AG09309 (cell line): Measurements from ENCODE around the gene AADACL4.
"Not testable (repeated sequence)": the region's sequence is repeated elsewhere in the genome, so short reads cannot be mapped to it uniquely, and the experiment has no call there.

Source experiments
- DNase-seq: peaks from one replicate; pipeline ENCODE4 v3.0.0-alpha.2; 2010; ENCODE audit warnings: low read depth
- H3K4me3 ChIP-seq: 2 replicates; pipeline ENCODE4 v1.5.1; 2011; ENCODE audit warnings: mild to moderate bottlenecking, low read depth, low read length, moderate library complexity; ENCODE audit not compliant: control insufficient read depth
- CTCF ChIP-seq: IDR thresholded peaks from 2 replicates; pipeline ENCODE4 v1.5.1; 2011; ENCODE audit warnings: mild to moderate bottlenecking, low read depth, low read length, inconsistent platforms; ENCODE audit not compliant: insufficient read depth, control insufficient read depth; ENCODE audit errors: missing control alignments

The AADACL4 gene

GRCh38 chr1:12644829-12645228 lies 944 bp downstream of the AADACL4 start:
- no peak overlapping the region for H3K4me3 ChIP-seq
- TF ChIP-seq CTCF: no peak
- DNase-seq: no peak

GRCh38 chr1:12645401-12645800 lies 1.5 kb downstream of the AADACL4 start:
- not testable (repeated sequence) for H3K4me3 ChIP-seq, DNase-seq

- no peak for TF ChIP-seq CTCF
- H3K4me3 ChIP-seq: no peak overlapping the region
- DNase-seq: no peak
Observed at GRCh38 chr1:12648741-12649140, 4.9 kb downstream of the AADACL4 start.

- TF ChIP-seq CTCF: no peak
- DNase-seq: peak; percentile 37
- no peak overlapping the region for H3K4me3 ChIP-seq
Observed at GRCh38 chr1:12649971-12650421, 6.1 kb downstream of the AADACL4 start.

- no peak for DNase-seq
- H3K4me3 ChIP-seq: no peak overlapping the region
- no peak for TF ChIP-seq CTCF
Observed at GRCh38 chr1:12654004-12654567, 10.2 kb downstream of the AADACL4 start.

- H3K4me3 ChIP-seq: no peak overlapping the region
- TF ChIP-seq CTCF: no peak
- DNase-seq: no peak
Observed at GRCh38 chr1:12654657-12655056, 10.8 kb downstream of the AADACL4 start.

- TF ChIP-seq CTCF: no peak
- DNase-seq: no peak
- no peak overlapping the region for H3K4me3 ChIP-seq
Observed at GRCh38 chr1:12656575-12656974, 12.7 kb downstream of the AADACL4 start.
